Gastroesophageal sphincter (tissue), 3 donors: ENCODE results near the gene GRM8.

Source experiments
- CTCF ChIP-seq, 4 experiments: fragments of 200-600 bp in 2 of 4; fragments of 450-650 bp in 2 of 4; sonication (generic) in 1 of 4; IDR thresholded peaks; one replicate each; pipeline ENCODE4 v1.5.1; 2017 to 2019; ENCODE audit warnings: antibody characterized with exemption in 4 of 4, mild to moderate bottlenecking in 2 of 4, moderate library complexity in 2 of 4
- EP300 ChIP-seq: sonication (generic); formaldehyde crosslinking; IDR thresholded peaks from one replicate; pipeline ENCODE4 v1.6.1; 2017; ENCODE audit warnings: antibody characterized with exemption, mild to moderate bottlenecking
- POLR2A ChIP-seq, 2 donors: fragments of 450-650 bp; IDR thresholded peaks; one replicate each; pipeline ENCODE4 v1.6.1; 2017; ENCODE audit warnings: antibody characterized with exemption in 2 of 2, mild to moderate bottlenecking in 2 of 2, moderate library complexity in 1 of 2
- POLR2AphosphoS5 ChIP-seq: sonication (generic); formaldehyde crosslinking; IDR thresholded peaks from one replicate; pipeline ENCODE4 v1.6.1; 2017; ENCODE audit warnings: antibody characterized with exemption

- no peak for TF ChIP-seq CTCF (IDR thresholded peaks at IDR 0.05)
- no peak for TF ChIP-seq EP300
- TF ChIP-seq POLR2A (IDR thresholded peaks at IDR 0.05), result no peak
- TF ChIP-seq POLR2AphosphoS5, result no peak
Observed at GRCh38 chr7:127000725-127001124, 252.0 kb downstream of the GRM8 start.
